ENCODE results near the gene ODAD2. TPM values are rescaled to one million over a fixed set of nuclear protein-coding genes. Genes with fewer than 3 reads are reported as not detected.

ODAD2 gene
- total and polyA plus RNA-seq, 3 experiments from 2014 or later: 0.20 TPM; not detected in 2

DNA sequence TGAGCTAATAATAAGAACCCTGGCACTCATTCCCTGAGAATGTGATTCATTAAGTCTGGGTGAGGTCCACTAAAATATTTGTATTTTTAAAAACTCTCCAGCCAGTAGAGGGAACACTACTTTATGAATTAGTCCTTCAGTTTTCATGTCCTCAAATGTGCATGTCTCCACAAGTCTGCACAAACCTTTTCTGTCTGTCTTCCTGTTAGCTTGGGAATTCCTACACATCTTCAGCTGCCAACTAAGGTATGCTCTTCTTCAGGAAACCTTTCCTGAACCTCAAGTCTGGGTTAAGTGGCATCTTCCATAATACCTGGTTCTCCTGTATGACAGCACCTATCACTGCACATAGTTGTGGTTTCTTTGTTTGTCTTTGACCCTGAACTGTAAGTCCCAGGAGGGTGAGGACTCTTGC is 133.7 kb downstream of the ODAD2 start:
- ChIA-PET CTCF (no interaction called here), POLR2A (no interaction called here)
- no peak overlapping the region for H3K4me3 Mint-ChIP-seq

DNA sequence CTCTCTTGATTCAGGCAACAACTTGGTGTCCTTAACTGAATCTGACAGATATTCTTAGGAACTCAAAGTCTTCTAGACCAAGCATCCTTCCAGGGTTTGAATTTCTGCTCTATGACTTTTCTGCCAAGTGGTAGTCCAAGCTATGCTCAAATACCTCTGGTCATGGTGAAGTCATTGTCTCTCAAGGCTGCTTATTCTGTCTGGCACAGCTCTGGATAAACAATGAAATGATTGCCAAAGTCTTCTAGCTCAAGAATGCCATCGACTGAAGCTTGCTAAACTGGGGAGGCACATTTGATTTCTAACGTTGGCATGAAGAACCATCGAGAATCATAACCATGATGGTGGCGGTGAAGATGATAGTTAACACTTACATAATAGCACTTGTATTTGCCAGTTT is 137.1 kb downstream of the ODAD2 start:
- ChIA-PET CTCF (no interaction called here), POLR2A (no interaction called here)
- DNase-seq: no peak
- peaks cover 2 to 30% of the 10 kb centered on the region in 2 donors for H3K27me3 Mint-ChIP-seq
- no peak overlapping the region for H3K27ac ChIP-seq (ENCODE audit: low read depth, low read length)
- peaks cover 0 to 2% (median 0%) of the 10 kb centered on the region in 5 donors for H3K9me3 Mint-ChIP-seq
- H3K27ac Mint-ChIP-seq: no peak overlapping the region
- H3K36me3 ChIP-seq (ENCODE audit: insufficient read depth, low read length): no peaks in the 10 kb centered on the region
- H3K27me3 ChIP-seq (ENCODE audit: insufficient read depth, low read length, poor library complexity, severe bottlenecking): no peaks in the 10 kb centered on the region
- H3K36me3 Mint-ChIP-seq: no peaks in the 10 kb centered on the region
- H3K4me1 Mint-ChIP-seq: peaks cover 0 to 5% (median 0%) of the 10 kb centered on the region in 3 donors
- no peaks in the 10 kb centered on the region for H3K9me3 ChIP-seq (ENCODE audit: low read length)
- H3K4me3 ChIP-seq (ENCODE audit: low read length): no peak overlapping the region
- H3K4me3 Mint-ChIP-seq: no peak overlapping the region
- no peaks in the 10 kb centered on the region for H3K4me1 ChIP-seq (ENCODE audit: insufficient read depth, low read length)

More for the DNA sequence above, 133.7 kb downstream of the ODAD2 start:
- Mint-ChIP-seq H3K27me3 (peaks cover 2 to 37% of the 10 kb centered on the region in 2 donors), H3K36me3 (no peaks in the 10 kb centered on the region), H3K9me3 (peaks cover 0 to 6% (median 2%) of the 10 kb centered on the region in 5 donors), H3K27ac (no peak overlapping the region), H3K4me1 (peaks cover 0 to 5% (median 0%) of the 10 kb centered on the region in 3 donors)
- no peaks in the 10 kb centered on the region for H3K4me1 ChIP-seq (ENCODE audit: insufficient read depth, low read length)
- no peak overlapping the region for H3K4me3 ChIP-seq (ENCODE audit: low read length)
- H3K27ac ChIP-seq (ENCODE audit: low read depth, low read length): no peak overlapping the region
- no peaks in the 10 kb centered on the region for H3K36me3 ChIP-seq (ENCODE audit: insufficient read depth, low read length)
- no peaks in the 10 kb centered on the region for H3K9me3 ChIP-seq (ENCODE audit: low read length)
- no peak for DNase-seq
- H3K27me3 ChIP-seq (ENCODE audit: insufficient read depth, low read length, poor library complexity, severe bottlenecking): no peaks in the 10 kb centered on the region

DNA sequence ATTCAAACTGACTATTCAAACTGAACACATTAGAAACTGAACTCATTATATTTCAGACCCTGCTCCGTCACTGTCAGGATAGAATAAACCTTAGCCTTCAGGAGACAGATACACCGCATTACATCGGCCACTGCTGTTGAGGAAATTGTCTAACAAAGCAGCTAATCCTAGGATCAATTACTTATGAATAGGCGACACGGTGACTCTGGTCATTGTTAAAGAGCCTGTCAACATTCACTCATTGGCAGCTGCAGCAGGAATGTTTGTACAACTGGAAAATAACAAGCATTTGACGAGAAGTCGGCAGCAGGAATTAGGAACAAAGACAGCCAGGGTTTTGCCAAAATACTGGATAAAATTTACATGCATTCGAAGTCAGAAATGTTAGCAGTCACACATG is 141.3 kb downstream of the ODAD2 start:
- no peak overlapping the region for H3K27ac ChIP-seq (ENCODE audit: low read depth, low read length)
- DNase-seq: no peak
- H3K27ac Mint-ChIP-seq: no peak overlapping the region
- ChIA-PET POLR2A (no interaction called here), CTCF (no interaction called here)
- peaks cover 1 to 6% of the 10 kb centered on the region in 2 donors for H3K27me3 Mint-ChIP-seq
- H3K36me3 Mint-ChIP-seq: no peaks in the 10 kb centered on the region
- H3K4me1 Mint-ChIP-seq: no peaks in the 10 kb centered on the region
- no peaks in the 10 kb centered on the region for H3K4me1 ChIP-seq (ENCODE audit: insufficient read depth, low read length)
- no peaks in the 10 kb centered on the region for H3K27me3 ChIP-seq (ENCODE audit: insufficient read depth, low read length, poor library complexity, severe bottlenecking)
- no peak overlapping the region for H3K4me3 Mint-ChIP-seq
- no peaks in the 10 kb centered on the region for H3K36me3 ChIP-seq (ENCODE audit: insufficient read depth, low read length)
- no peak overlapping the region for H3K4me3 ChIP-seq (ENCODE audit: low read length)
- H3K9me3 ChIP-seq (ENCODE audit: low read length): no peaks in the 10 kb centered on the region
- no peaks in the 10 kb centered on the region for H3K9me3 Mint-ChIP-seq

DNA sequence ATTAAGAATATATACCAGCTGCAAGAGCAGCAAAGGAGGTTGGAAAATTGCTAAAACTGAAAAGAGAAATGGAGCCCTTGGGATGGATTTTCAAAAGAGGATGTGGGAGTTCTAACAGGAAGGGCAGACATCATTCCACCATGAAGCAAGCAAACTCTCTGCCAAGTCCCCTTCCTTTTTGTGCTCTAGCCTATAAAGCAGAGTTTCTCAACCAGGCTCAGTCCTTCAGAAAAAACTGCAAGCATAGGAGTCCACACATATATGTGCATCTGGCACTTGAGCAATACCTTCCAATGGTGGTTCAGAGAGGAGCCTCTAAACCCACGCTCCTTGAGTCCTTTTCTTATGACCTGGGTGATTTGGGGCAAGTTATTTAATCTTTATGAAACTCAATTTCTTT is 154.7 kb downstream of the ODAD2 start:
- H3K27ac Mint-ChIP-seq: no peak overlapping the region
- no peaks in the 10 kb centered on the region for H3K9me3 ChIP-seq (ENCODE audit: low read length)
- ChIA-PET POLR2A (no interaction called here), CTCF (no interaction called here)
- no peak overlapping the region for H3K4me3 ChIP-seq (ENCODE audit: low read length)
- H3K4me1 Mint-ChIP-seq: no peaks in the 10 kb centered on the region
- H3K36me3 Mint-ChIP-seq: no peaks in the 10 kb centered on the region
- peaks cover 0 to 17% (median 5%) of the 10 kb centered on the region in 5 donors for H3K9me3 Mint-ChIP-seq
- no peak for DNase-seq
- no peaks in the 10 kb centered on the region for H3K27me3 ChIP-seq (ENCODE audit: insufficient read depth, low read length, poor library complexity, severe bottlenecking)
- H3K27me3 Mint-ChIP-seq: peaks cover 18 to 22% of the 10 kb centered on the region in 2 donors
- H3K36me3 ChIP-seq (ENCODE audit: insufficient read depth, low read length): no peaks in the 10 kb centered on the region
- no peaks in the 10 kb centered on the region for H3K4me1 ChIP-seq (ENCODE audit: insufficient read depth, low read length)
- no peak overlapping the region for H3K27ac ChIP-seq (ENCODE audit: low read depth, low read length)
- no peak overlapping the region for H3K4me3 Mint-ChIP-seq

DNA sequence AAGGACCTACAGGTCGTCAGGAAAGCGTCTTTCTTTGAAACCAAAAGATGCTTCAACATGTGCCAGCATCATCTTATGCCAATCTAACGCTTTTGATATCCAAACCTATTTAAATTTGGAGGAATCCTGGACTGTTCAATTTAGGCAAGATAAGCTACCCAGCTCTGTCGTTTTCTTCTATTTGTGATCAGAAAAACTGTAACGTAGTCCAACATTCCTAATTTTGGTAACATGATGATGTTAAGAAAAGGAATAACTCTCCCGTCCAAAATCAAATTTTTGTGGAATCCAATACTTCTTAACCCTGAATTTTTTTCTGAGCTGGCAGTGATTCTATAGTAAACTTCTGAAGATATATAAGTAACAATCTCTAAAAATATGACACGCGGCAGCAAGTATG is 160.0 kb downstream of the ODAD2 start:
- no peaks in the 10 kb centered on the region for H3K36me3 Mint-ChIP-seq
- peaks cover 10 to 13% of the 10 kb centered on the region in 2 donors for H3K27me3 Mint-ChIP-seq
- no peaks in the 10 kb centered on the region for H3K4me1 Mint-ChIP-seq
- H3K4me3 ChIP-seq (ENCODE audit: low read length): no peak overlapping the region
- H3K36me3 ChIP-seq (ENCODE audit: insufficient read depth, low read length): no peaks in the 10 kb centered on the region
- no peaks in the 10 kb centered on the region for H3K27me3 ChIP-seq (ENCODE audit: insufficient read depth, low read length, poor library complexity, severe bottlenecking)
- H3K4me1 ChIP-seq (ENCODE audit: insufficient read depth, low read length): no peaks in the 10 kb centered on the region
- no peak for DNase-seq
- H3K9me3 Mint-ChIP-seq: peaks cover 0 to 2% (median 0%) of the 10 kb centered on the region in 5 donors
- no peak overlapping the region for H3K4me3 Mint-ChIP-seq
- H3K27ac Mint-ChIP-seq: no peak overlapping the region
- POLR2A ChIA-PET: no interaction called here
- H3K9me3 ChIP-seq (ENCODE audit: low read length): no peaks in the 10 kb centered on the region
- CTCF ChIA-PET: no interaction called here
- H3K27ac ChIP-seq (ENCODE audit: low read depth, low read length): no peak overlapping the region

DNA sequence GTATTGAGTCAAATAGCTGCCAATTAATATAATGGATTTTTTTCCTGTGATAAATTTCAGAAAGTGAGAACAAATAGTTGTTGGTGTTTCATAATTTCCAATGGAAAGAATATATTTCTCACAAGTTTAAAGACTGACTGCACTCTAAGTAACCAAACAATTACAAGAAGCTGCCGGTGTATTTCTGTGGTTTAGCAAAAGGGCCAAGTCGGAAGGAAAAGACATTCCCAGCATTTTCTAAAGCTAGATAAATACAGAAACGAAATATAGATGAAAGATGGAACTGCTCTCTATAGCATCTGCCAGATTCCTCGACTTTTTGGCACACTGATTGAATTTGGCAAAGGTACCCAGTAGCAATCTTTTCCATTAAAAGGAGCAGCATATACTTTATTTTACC is 160.5 kb downstream of the ODAD2 start:
- peaks cover 0 to 2% (median 0%) of the 10 kb centered on the region in 5 donors for H3K9me3 Mint-ChIP-seq
- CTCF ChIA-PET: no interaction called here

DNA sequence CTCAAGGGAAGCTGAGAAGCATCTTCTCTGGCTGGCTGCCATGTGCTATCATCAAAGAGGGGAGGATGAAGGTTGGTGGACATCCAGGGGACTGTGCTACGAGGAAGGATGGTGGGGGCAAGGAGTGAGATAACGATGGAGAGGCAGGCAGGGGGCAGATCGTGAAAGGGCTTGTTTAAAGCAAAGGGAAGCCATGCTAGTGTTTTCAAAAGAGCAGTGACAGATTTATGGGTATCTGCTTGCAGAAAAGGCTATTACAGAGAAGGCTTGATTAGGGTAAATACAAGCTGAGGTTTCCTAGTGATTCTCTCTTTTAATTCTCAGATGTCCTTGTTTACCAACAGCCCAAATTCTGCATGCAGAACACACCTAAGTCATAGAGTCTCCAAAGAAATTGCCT is 164.4 kb downstream of the ODAD2 start:
- Histone ChIP-seq H3K4me1 (ENCODE audit: insufficient read depth, low read length) (no peaks in the 10 kb centered on the region), H3K4me3 (ENCODE audit: low read length) (no peak overlapping the region), H3K27me3 (ENCODE audit: insufficient read depth, low read length, poor library complexity, severe bottlenecking) (no peaks in the 10 kb centered on the region), H3K36me3 (ENCODE audit: insufficient read depth, low read length) (no peaks in the 10 kb centered on the region), H3K27ac (ENCODE audit: low read depth, low read length) (no peak overlapping the region), H3K9me3 (ENCODE audit: low read length) (no peaks in the 10 kb centered on the region)
- Mint-ChIP-seq H3K27me3 (peaks cover 10 to 21% of the 10 kb centered on the region in 2 donors), H3K36me3 (no peaks in the 10 kb centered on the region), H3K4me3 (no peak overlapping the region), H3K27ac (no peak overlapping the region), H3K4me1 (no peaks in the 10 kb centered on the region), H3K9me3 (no peaks in the 10 kb centered on the region)
- CTCF ChIA-PET: no interaction called here
- POLR2A ChIA-PET: no interaction called here
- DNase-seq: no peak

More for the DNA sequence above, 160.5 kb downstream of the ODAD2 start:
- Mint-ChIP-seq H3K27ac (no peak overlapping the region), H3K36me3 (no peaks in the 10 kb centered on the region), H3K27me3 (peaks cover 13 to 14% of the 10 kb centered on the region in 2 donors), H3K4me1 (no peaks in the 10 kb centered on the region), H3K4me3 (no peak overlapping the region)
- H3K4me3 ChIP-seq (ENCODE audit: low read length): no peak overlapping the region
- no peak for DNase-seq
- POLR2A ChIA-PET: no interaction called here
- no peaks in the 10 kb centered on the region for H3K36me3 ChIP-seq (ENCODE audit: insufficient read depth, low read length)
- no peaks in the 10 kb centered on the region for H3K27me3 ChIP-seq (ENCODE audit: insufficient read depth, low read length, poor library complexity, severe bottlenecking)
- H3K9me3 ChIP-seq (ENCODE audit: low read length): no peaks in the 10 kb centered on the region
- no peak overlapping the region for H3K27ac ChIP-seq (ENCODE audit: low read depth, low read length)
- no peaks in the 10 kb centered on the region for H3K4me1 ChIP-seq (ENCODE audit: insufficient read depth, low read length)

DNA sequence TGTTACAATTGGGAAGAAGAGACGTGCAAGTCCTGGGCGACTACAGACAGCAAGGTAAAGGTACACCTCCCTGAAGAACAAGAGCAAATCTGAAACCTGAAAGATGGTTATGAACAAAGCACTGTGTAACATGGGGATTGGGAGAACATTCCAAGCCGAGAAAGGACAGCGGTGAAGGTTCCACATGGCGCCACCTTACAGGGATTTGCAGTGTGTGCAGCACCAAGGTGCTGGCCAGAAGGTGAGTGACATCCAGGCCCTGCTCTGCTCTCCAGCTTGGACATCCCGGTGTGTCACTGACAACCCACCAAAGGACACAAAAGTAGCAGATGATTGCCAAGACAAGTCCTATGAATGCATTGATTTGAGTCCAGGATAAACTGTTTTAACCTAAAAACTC is 165.1 kb downstream of the ODAD2 start:
- H3K9me3 Mint-ChIP-seq: no peaks in the 10 kb centered on the region
- no peak overlapping the region for H3K27ac Mint-ChIP-seq
- H3K9me3 ChIP-seq (ENCODE audit: low read length): no peaks in the 10 kb centered on the region
- ChIA-PET POLR2A (no interaction called here), CTCF (no interaction called here)
- H3K27me3 ChIP-seq (ENCODE audit: insufficient read depth, low read length, poor library complexity, severe bottlenecking): no peaks in the 10 kb centered on the region
- no peaks in the 10 kb centered on the region for H3K36me3 Mint-ChIP-seq
- H3K4me1 Mint-ChIP-seq: no peaks in the 10 kb centered on the region
- H3K4me3 Mint-ChIP-seq: no peak overlapping the region
- H3K4me1 ChIP-seq (ENCODE audit: insufficient read depth, low read length): no peaks in the 10 kb centered on the region
- H3K27me3 Mint-ChIP-seq: peaks cover 10 to 18% of the 10 kb centered on the region in 2 donors
- no peak overlapping the region for H3K4me3 ChIP-seq (ENCODE audit: low read length)
- no peak overlapping the region for H3K27ac ChIP-seq (ENCODE audit: low read depth, low read length)
- no peak for DNase-seq
- H3K36me3 ChIP-seq (ENCODE audit: insufficient read depth, low read length): no peaks in the 10 kb centered on the region

DNA sequence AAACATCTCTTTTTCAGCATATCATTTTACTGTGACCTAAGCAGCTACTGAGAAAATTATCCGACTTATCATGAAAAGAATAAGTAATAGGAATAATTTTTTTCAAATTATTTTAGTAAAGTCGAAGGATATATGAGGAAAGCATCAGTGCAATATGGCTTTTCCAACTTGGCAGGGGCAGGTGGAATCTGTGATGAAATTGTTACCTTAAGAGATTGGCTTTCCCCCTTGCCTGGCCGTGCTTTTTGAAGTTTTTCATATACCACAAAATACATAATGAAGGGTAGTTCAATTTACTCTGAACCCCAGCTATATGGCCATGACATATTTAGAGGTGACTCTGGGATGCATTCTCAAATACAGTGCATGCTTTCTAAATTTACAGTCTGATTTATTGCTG is 166.1 kb downstream of the ODAD2 start:
- Histone ChIP-seq H3K4me3 (ENCODE audit: low read length) (no peak overlapping the region), H3K27me3 (ENCODE audit: insufficient read depth, low read length, poor library complexity, severe bottlenecking) (no peaks in the 10 kb centered on the region), H3K36me3 (ENCODE audit: insufficient read depth, low read length) (no peaks in the 10 kb centered on the region), H3K9me3 (ENCODE audit: low read length) (no peaks in the 10 kb centered on the region), H3K4me1 (ENCODE audit: insufficient read depth, low read length) (no peaks in the 10 kb centered on the region), H3K27ac (ENCODE audit: low read depth, low read length) (no peak overlapping the region)
- DNase-seq: no peak
- ChIA-PET CTCF (no interaction called here), POLR2A (no interaction called here)
- H3K36me3 Mint-ChIP-seq: no peaks in the 10 kb centered on the region
- no peaks in the 10 kb centered on the region for H3K9me3 Mint-ChIP-seq
- H3K4me3 Mint-ChIP-seq: no peak overlapping the region
- no peak overlapping the region for H3K27ac Mint-ChIP-seq
- peaks cover 10 to 18% of the 10 kb centered on the region in 2 donors for H3K27me3 Mint-ChIP-seq
- no peaks in the 10 kb centered on the region for H3K4me1 Mint-ChIP-seq

All from CD8-positive, alpha-beta memory T cell (primary cell).